Uterine smooth muscle cell (primary cell): Measurements from ENCODE around the gene TAS2R19. TPM values are rescaled to one million over a fixed set of nuclear protein-coding genes. Genes with fewer than 3 reads are reported as not detected.

ENCODE experiments used
- total RNA-seq: library from RNA; depleted of rRNA; stranded (reverse); fragments of >200 nt; gene quantifications from 2 replicates; pipeline ENCODE4 v1.2.3, GENCODE V29; 2014

The TAS2R19 gene, protein sequence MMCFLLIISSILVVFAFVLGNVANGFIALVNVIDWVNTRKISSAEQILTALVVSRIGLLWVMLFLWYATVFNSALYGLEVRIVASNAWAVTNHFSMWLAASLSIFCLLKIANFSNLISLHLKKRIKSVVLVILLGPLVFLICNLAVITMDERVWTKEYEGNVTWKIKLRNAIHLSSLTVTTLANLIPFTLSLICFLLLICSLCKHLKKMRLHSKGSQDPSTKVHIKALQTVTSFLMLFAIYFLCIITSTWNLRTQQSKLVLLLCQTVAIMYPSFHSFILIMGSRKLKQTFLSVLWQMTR
- 7.9 and 10.8 TPM in 2 replicates for total RNA-seq

DNA sequence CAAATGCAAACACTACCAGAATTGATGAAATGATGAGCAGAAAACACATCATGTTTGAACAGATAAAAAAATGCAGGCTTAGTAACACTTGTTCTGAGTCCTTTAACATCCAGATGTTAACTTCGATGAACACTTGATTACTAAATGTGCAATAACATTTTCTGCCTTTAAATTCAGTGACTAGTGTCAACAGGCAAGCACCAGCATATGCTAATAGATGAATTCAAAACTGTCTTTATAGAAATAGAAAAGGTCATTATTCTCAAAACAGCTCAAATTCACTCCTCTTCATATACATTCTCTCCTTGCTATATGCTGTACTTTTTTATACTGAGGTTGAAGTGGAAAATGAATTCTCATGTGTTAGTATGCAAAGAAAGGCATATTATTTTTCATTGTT, at the start of gene TAS2R19:
TAS2R19 (minus strand) TSS at position 101 of the 400 bp plus-strand sequence; CDS start at position 52, 49 bp downstream.

DNA sequence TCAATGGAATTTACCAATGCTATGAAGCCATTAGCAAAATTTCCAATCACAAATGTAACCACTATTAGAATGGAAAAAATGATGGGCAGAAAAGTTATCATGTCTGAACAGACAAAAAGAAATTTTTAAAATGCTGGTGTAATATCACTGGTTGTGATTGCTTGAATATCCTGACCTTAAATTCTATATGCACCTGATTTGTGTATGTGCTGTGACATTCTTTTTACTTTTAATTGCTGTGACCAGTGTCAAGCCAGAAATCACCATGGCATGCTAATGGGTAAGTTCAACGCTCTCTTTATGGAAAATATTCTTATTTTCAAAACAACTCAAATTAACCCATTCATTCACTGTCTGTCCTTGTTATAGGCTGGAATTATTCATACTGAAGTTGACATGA, 39.8 kb upstream of the TAS2R19 start, which contains the start of gene TAS2R46:
TAS2R46 (minus strand) TSS at position 101 of the 400 bp plus-strand sequence; CDS start at position 101, 0 bp downstream.

DNA sequence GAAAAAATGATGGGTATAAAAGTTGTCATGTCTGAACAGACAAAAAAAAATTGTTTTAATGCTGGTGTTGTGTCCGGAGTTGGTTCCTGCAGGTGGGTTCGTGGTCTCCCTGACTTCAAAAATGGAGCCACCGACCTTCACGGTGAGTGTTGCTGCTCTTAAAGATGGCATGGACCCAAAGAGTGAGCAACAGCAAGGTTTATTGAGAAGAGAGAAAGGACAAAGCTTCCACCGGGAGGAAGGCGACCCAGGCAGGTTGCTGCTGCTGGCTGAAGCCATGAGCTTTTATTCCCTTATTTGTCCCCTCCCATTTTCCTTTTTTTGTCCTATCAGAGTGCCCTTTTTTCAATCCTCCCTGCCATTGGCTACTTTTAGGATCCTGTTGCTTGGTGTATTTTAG, 8.9 kb upstream of the TAS2R19 start, which contains the start of gene TAS2R31:
TAS2R31 (minus strand) TSS at position 101 of the 400 bp plus-strand sequence; CDS start at position 29, 72 bp downstream.

GRCh38 chr12:10998204-10998603, 24.2 kb downstream of the TAS2R19 start, which contains the start of gene TAS2R20:
Gene TAS2R20, minus strand, starts transcription at chr12:10998304. Its CDS starts 429 bp downstream, at chr12:10997875.

DNA sequence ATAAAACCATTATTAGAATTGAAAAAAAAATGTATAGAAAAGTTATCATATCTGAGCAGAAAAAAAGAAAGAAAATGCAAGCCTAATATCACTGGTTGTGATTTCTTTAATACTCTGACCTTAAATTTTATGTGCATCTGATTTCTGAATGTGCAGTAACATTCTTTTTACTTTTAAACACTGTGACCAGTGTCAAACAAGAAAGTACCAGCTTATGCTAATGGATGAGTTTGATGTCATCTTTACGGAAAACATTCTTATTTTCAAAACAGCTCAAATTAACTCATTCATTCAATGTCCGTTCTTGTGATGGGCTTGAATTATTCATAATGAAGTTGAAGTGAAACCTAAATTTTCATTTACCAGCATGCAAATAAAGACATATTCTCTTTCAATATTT, 35.6 kb downstream of the TAS2R19 start, which contains the start of gene TAS2R50:
TAS2R50 (minus strand) TSS at position 101 of the 400 bp plus-strand sequence; CDS start at position 49, 52 bp downstream.

Other genes with a start within 250 kb of the TAS2R19 start
- gene TAS2R7, start 220.0 kb downstream of the TAS2R19 start, total RNA-seq, result not detected in 2 replicates
- not detected in 2 replicates for gene TAS2R8, start 215.3 kb downstream of the TAS2R19 start, total RNA-seq
- gene TAS2R9, start 212.5 kb downstream of the TAS2R19 start, total RNA-seq, result 0.12 TPM in 1 of 2 replicates, not detected in the other
- 0.44 and 0.50 TPM in 2 replicates for gene TAS2R10, start 196.3 kb downstream of the TAS2R19 start, total RNA-seq
- 1.1 and 1.4 TPM in 2 replicates for gene PRR4, start 173.1 kb downstream of the TAS2R19 start, total RNA-seq
- gene PRH1, start 138.4 kb downstream of the TAS2R19 start, total RNA-seq, result 21.8 and 27.1 TPM in 2 replicates
- gene TAS2R13, start 113.1 kb downstream of the TAS2R19 start, total RNA-seq, result 1.5 and 2.3 TPM in 2 replicates
- 0.22 and 0.50 TPM in 2 replicates for gene PRH2, start 93.4 kb downstream of the TAS2R19 start, total RNA-seq
- 2.9 and 3.6 TPM in 2 replicates for gene TAS2R14, start 83.4 kb downstream of the TAS2R19 start, total RNA-seq
- 3.5 and 4.2 TPM in 2 replicates for gene TAS2R50, start 35.7 kb downstream of the TAS2R19 start, total RNA-seq
- gene TAS2R20, start 24.3 kb downstream of the TAS2R19 start, total RNA-seq, result 3.9 and 5.8 TPM in 2 replicates
- gene TAS2R31, start 8.8 kb upstream of the TAS2R19 start, total RNA-seq, result 5.7 and 8.2 TPM in 2 replicates
- gene TAS2R46, start 39.7 kb upstream of the TAS2R19 start, total RNA-seq, result 2.6 and 4.8 TPM in 2 replicates
- 3.5 and 5.3 TPM in 2 replicates for gene TAS2R43, start 69.7 kb upstream of the TAS2R19 start, total RNA-seq
- 6.5 and 9.1 TPM in 2 replicates for gene TAS2R30, start 112.0 kb upstream of the TAS2R19 start, total RNA-seq
- gene SMIM10L1, start 148.6 kb upstream of the TAS2R19 start, total RNA-seq, result 5.7 and 6.3 TPM in 2 replicates
- gene TAS2R42, start 164.3 kb upstream of the TAS2R19 start, total RNA-seq, result not detected in 2 replicates
- gene PRB3, start 247.1 kb upstream of the TAS2R19 start, total RNA-seq, result not detected in 2 replicates